ENCODE data around the gene KCNMB2. TPM values are rescaled to one million over a fixed set of nuclear protein-coding genes. Genes with fewer than 3 reads are reported as not detected.

The KCNMB2 gene
- total RNA-seq, 1 donor from 2014 or later, result not detected

DNA sequence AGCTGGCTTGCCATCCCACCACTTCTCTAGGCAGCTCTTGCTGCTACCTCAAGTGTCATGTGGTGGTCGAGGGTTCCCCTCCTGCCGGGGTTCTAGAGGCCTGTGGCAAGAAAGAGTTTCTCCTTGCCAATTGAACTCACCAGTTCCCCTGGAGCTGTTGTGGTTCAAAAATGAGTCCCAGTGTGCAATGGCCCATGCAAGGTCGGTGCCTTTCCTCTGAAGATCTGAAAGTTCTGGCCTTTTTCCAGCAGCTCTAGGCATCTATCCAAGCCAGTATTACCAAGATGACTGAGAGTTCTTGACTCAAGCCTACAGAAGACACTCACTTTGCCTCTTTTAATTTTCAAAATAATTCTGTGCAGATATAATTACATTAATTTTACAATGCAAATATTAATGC is 163.6 kb downstream of the KCNMB2 start:
- H3K36me3 Mint-ChIP-seq (ENCODE audit: unreplicated experiment), result peaks cover 5% of the 10 kb centered on the region
- H3K27me3 Mint-ChIP-seq (ENCODE audit: unreplicated experiment), result peaks cover 8% of the 10 kb centered on the region
- no peak overlapping the region for H3K4me3 Mint-ChIP-seq (ENCODE audit: unreplicated experiment)
- no peak for DNase-seq (ENCODE audit: extremely low spot score, unreplicated experiment)
- TF ChIP-seq, protein P1, sequence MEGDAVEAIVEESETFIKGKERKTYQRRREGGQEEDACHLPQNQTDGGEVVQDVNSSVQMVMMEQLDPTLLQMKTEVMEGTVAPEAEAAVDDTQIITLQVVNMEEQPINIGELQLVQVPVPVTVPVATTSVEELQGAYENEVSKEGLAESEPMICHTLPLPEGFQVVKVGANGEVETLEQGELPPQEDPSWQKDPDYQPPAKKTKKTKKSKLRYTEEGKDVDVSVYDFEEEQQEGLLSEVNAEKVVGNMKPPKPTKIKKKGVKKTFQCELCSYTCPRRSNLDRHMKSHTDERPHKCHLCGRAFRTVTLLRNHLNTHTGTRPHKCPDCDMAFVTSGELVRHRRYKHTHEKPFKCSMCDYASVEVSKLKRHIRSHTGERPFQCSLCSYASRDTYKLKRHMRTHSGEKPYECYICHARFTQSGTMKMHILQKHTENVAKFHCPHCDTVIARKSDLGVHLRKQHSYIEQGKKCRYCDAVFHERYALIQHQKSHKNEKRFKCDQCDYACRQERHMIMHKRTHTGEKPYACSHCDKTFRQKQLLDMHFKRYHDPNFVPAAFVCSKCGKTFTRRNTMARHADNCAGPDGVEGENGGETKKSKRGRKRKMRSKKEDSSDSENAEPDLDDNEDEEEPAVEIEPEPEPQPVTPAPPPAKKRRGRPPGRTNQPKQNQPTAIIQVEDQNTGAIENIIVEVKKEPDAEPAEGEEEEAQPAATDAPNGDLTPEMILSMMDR (IDR thresholded peaks at IDR 0.05), result no peak
- peaks cover 36% of the 10 kb centered on the region for H3K9me3 Mint-ChIP-seq (ENCODE audit: unreplicated experiment)
- peaks cover 25% of the 10 kb centered on the region for H3K4me1 Mint-ChIP-seq (ENCODE audit: unreplicated experiment)
- H3K27ac Mint-ChIP-seq (ENCODE audit: unreplicated experiment), result no peak overlapping the region

DNA sequence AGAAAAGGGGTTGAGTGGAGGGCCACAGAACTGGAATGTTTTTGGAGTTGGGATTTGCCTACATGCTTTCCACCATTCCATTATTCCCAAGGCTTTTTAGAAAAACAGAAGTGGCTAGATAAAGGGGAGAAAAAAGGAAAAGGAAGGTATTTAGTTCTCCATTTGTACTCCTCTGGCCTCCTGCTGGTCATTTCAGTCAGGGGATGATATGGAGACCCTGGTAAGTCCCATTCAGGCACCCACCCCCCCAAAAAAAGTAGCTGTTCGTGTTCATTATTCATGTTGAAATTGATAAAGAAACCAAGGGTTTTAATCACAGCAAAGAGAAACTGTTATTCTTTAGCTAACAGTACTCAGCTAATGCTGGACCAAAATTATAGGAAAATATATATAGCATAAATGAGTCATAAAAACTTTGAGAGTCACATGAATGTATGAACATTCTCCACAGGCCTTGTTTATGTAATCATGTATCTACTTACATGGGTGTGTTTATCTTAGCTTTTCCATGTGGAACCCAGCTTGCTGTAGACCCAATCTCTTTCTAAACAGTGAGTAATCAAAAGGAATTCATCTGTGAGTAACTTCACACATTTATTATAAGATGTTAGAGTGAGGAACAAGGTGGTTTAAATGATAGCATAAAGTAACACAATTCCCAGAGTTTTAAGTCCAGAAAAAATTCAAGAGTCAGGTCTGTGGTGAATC is 167.2 kb downstream of the KCNMB2 start:
- no peaks in the 10 kb centered on the region for H3K27me3 Mint-ChIP-seq (ENCODE audit: unreplicated experiment)
- no peaks in the 10 kb centered on the region for H3K36me3 Mint-ChIP-seq (ENCODE audit: unreplicated experiment)
- H3K9me3 Mint-ChIP-seq (ENCODE audit: unreplicated experiment), result peaks cover 6% of the 10 kb centered on the region
- TF ChIP-seq, protein P1 (IDR thresholded peaks at IDR 0.05), result peak; percentile 48
- peak overlapping the region; percentile 90 for H3K27ac Mint-ChIP-seq (ENCODE audit: unreplicated experiment)
- no peak for DNase-seq (ENCODE audit: extremely low spot score, unreplicated experiment)
- peaks cover 43% of the 10 kb centered on the region for H3K4me1 Mint-ChIP-seq (ENCODE audit: unreplicated experiment)
- H3K4me3 Mint-ChIP-seq (ENCODE audit: unreplicated experiment), result no peak overlapping the region

DNA sequence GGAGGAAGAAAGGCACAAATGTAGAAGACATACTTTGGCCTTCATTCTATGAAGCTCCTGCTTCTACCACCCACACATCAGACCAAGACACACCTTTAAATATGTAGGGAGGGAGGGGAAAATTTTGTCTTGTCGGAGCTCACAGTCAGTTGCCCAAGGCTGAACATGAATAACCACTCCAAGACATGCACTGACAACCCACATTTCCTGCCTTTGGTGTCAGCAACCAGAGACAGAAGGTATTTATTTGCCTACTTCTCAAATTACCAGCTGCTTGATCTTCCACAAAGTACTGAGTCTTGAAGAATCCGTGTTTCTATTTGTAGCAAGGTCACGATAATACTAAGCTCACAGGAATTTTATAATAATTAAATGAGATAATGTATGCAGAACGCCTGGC is 169.7 kb downstream of the KCNMB2 start:
- Mint-ChIP-seq H3K36me3 (ENCODE audit: unreplicated experiment) (no peaks in the 10 kb centered on the region), H3K9me3 (ENCODE audit: unreplicated experiment) (no peaks in the 10 kb centered on the region), H3K4me3 (ENCODE audit: unreplicated experiment) (no peak overlapping the region), H3K27ac (ENCODE audit: unreplicated experiment) (no peak overlapping the region), H3K27me3 (ENCODE audit: unreplicated experiment) (no peaks in the 10 kb centered on the region), H3K4me1 (ENCODE audit: unreplicated experiment) (peaks cover 43% of the 10 kb centered on the region)
- TF ChIP-seq, protein P1 (IDR thresholded peaks at IDR 0.05), result no peak
- DNase-seq (ENCODE audit: extremely low spot score, unreplicated experiment), result no peak

DNA sequence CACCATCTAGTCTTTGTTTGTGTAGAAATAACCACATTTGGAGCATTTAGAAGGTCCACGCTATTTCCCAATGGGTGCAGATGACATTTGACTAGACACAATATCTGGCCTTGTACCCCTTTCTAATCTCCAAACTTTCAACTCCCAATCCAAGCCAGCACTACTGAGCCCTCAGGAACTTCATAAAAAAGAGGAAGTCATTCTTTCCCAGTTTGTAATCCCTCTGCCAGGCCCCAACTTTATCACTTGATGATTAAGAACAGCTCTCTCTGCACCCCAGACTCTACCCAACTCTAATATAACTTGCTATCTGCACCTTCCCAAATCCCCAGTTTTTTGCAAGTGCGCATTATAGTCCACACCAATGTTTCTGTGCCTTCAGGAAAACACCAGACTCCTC is 170.2 kb downstream of the KCNMB2 start:
- no peak overlapping the region for H3K4me3 Mint-ChIP-seq (ENCODE audit: unreplicated experiment)
- no peaks in the 10 kb centered on the region for H3K27me3 Mint-ChIP-seq (ENCODE audit: unreplicated experiment)
- no peaks in the 10 kb centered on the region for H3K9me3 Mint-ChIP-seq (ENCODE audit: unreplicated experiment)
- no peak overlapping the region for H3K27ac Mint-ChIP-seq (ENCODE audit: unreplicated experiment)
- H3K4me1 Mint-ChIP-seq (ENCODE audit: unreplicated experiment), result peaks cover 43% of the 10 kb centered on the region
- TF ChIP-seq, protein P1 (IDR thresholded peaks at IDR 0.05), result no peak
- DNase-seq (ENCODE audit: extremely low spot score, unreplicated experiment), result no peak
- H3K36me3 Mint-ChIP-seq (ENCODE audit: unreplicated experiment), result no peaks in the 10 kb centered on the region

DNA sequence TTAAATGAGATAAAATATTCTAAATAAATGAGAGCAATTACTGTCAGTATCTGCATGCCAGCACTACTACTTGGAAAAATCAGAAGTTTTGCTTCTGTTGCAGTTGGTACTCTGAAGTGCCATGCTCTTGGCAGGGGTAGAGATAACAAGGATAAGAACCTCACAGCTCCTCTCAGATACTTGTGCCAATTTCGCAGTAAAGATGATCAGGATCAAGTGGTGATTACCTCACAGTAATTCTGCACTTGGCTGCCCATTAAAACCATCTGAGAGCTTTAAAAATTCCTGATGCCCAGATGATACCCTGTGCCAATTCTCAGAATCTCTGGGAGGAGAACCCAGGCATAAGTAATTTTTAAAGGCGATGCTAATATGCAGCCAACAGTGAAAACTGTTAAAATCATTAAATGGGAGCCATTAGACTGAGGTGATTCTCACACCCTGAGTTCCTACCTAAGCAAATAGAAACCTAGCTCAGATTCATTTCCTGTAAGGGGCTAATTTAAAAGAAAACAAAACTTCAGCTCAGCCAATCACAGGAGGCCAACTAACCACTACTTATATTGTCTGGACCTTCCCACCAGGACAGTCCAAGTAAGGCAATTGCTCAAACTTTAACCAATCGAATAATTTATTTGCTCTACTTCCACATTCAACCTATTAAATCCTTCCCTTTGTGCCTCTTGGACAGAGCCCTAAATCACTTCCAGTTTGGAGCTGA is 171.2 kb downstream of the KCNMB2 start:
- no peaks in the 10 kb centered on the region for H3K9me3 Mint-ChIP-seq (ENCODE audit: unreplicated experiment)
- TF ChIP-seq, protein P1 (IDR thresholded peaks at IDR 0.05), result no peak
- peaks cover 4% of the 10 kb centered on the region for H3K27me3 Mint-ChIP-seq (ENCODE audit: unreplicated experiment)
- H3K4me1 Mint-ChIP-seq (ENCODE audit: unreplicated experiment), result peaks cover 42% of the 10 kb centered on the region
- H3K36me3 Mint-ChIP-seq (ENCODE audit: unreplicated experiment), result no peaks in the 10 kb centered on the region
- no peak overlapping the region for H3K27ac Mint-ChIP-seq (ENCODE audit: unreplicated experiment)
- H3K4me3 Mint-ChIP-seq (ENCODE audit: unreplicated experiment), result no peak overlapping the region
- DNase-seq (ENCODE audit: extremely low spot score, unreplicated experiment), result no peak

All from osteocyte (in vitro differentiated cells).